HepG2 (cell line): ENCODE results near the gene CST4. TPM values are rescaled to one million over a fixed set of nuclear protein-coding genes. Genes with fewer than 3 reads are reported as not detected.

ENCODE experiments used
- CBX5 ChIP-seq: sonication (generic); formaldehyde crosslinking; IDR thresholded peaks from 2 replicates; pipeline ENCODE4 v1.4.0; 2020; ENCODE audit warnings: missing genetic modification reagents, borderline replicate concordance
- CREB1 ChIP-seq, 2 experiments: fragments of 450-650 bp in 1 of 2; IDR thresholded peaks; 2 replicates each; pipeline ENCODE4 v1.6.1; 2016 to 2017; ENCODE audit warnings: control low read depth in 1 of 2, mild to moderate bottlenecking in 1 of 2, missing compliant biosample characterization in 1 of 2, missing genetic modification characterization in 1 of 2
- JUND ChIP-seq: sonication (generic); formaldehyde crosslinking; IDR thresholded peaks from 2 replicates; pipeline ENCODE4 v1.8.0; 2022; ENCODE audit warnings: mild to moderate bottlenecking, missing genetic modification reagents
- MEIS2 ChIP-seq: sonication (generic); formaldehyde crosslinking; IDR thresholded peaks from 2 replicates; pipeline ENCODE4 v1.9.0; 2021; ENCODE audit warnings: mild to moderate bottlenecking, missing genetic modification reagents
- MTA1 ChIP-seq: sonication (generic); formaldehyde crosslinking; IDR thresholded peaks from 2 replicates; pipeline ENCODE4 v1.4.0; 2020; ENCODE audit warnings: missing genetic modification reagents, mild to moderate bottlenecking, borderline replicate concordance
- NR2F1 ChIP-seq, 2 experiments: fragments of 450-650 bp in 1 of 2; formaldehyde crosslinking in 1 of 2; IDR thresholded peaks; 2 replicates each; pipeline versions ENCODE4 v1.5.0 to v1.6.1; 2016 to 2020; ENCODE audit warnings: mild to moderate bottlenecking in 1 of 2, missing compliant biosample characterization in 1 of 2, missing genetic modification reagents in 1 of 2, moderate library complexity in 1 of 2
- POLR2AphosphoS5 ChIP-seq: IDR thresholded peaks from 2 replicates; pipeline ENCODE4 v1.6.1; 2012; ENCODE audit warnings: low read depth, low read length
- SALL1 ChIP-seq: sonication (generic); formaldehyde crosslinking; IDR thresholded peaks from 2 replicates; pipeline ENCODE4 v1.8.0; 2022; ENCODE audit warnings: mild to moderate bottlenecking, missing genetic modification reagents
- SIX1 ChIP-seq: sonication (generic); formaldehyde crosslinking; IDR thresholded peaks from 2 replicates; pipeline ENCODE4 v1.4.0; 2020; ENCODE audit warnings: missing genetic modification reagents, borderline replicate concordance
- SMARCE1 ChIP-seq: fragments of 450-650 bp; IDR thresholded peaks from 2 replicates; pipeline ENCODE4 v1.6.1; 2017; ENCODE audit warnings: borderline replicate concordance
- SRSF1 ChIP-seq: fragments of 200-400 bp; formaldehyde crosslinking; optimal IDR thresholded peaks from 2 replicates; pipeline ENCODE3; 2017; ENCODE audit warnings: mild to moderate bottlenecking, low read depth, low read length, moderate library complexity
- TARDBP ChIP-seq: sonication (generic); formaldehyde crosslinking; IDR thresholded peaks from 2 replicates; pipeline ENCODE4 v1.8.0; 2022; ENCODE audit warnings: mild to moderate bottlenecking, missing genetic modification reagents
- ZNF224 ChIP-seq: sonication (generic); formaldehyde crosslinking; IDR thresholded peaks from 2 replicates; pipeline ENCODE4 v1.5.0; 2020; ENCODE audit warnings: mild to moderate bottlenecking, missing genetic modification reagents
- ZNF232 ChIP-seq: sonication (generic); formaldehyde crosslinking; IDR thresholded peaks from 2 replicates; pipeline ENCODE4 v1.4.0; 2020; ENCODE audit warnings: missing genetic modification reagents, borderline replicate concordance
- ZNF253 ChIP-seq: sonication (generic); formaldehyde crosslinking; IDR thresholded peaks from 2 replicates; pipeline ENCODE4 v1.8.0; 2022; ENCODE audit warnings: mild to moderate bottlenecking, missing genetic modification reagents, borderline replicate concordance
- ZNF614 ChIP-seq: IDR thresholded peaks from 2 replicates; pipeline ENCODE4 v1.6.1; 2018; ENCODE audit warnings: missing biosample characterization, missing genetic modification reagents, inconsistent platforms, borderline replicate concordance
- polyA plus RNA-seq, 8 experiments: library from polyadenylated mRNA; depleted of rRNA in 3 of 8; stranded (reverse) in 7 of 8; unstranded in 1 of 8; fragments of >200 nt; fragmentation: Illumina TruSeq in 4 of 8; extraction: Trizol in 4 of 8; gene quantifications; 2 replicates each; pipeline versions ENCODE4 v1.2.1 to v1.2.3, GENCODE V29; 2011 to 2016; ENCODE audit warnings: low read depth in 4 of 8, missing spikeins in 1 of 8, mixed read lengths in 1 of 8; ENCODE audit not compliant: insufficient read depth in 1 of 8
- total RNA-seq, 5 experiments: library from RNA; depleted of rRNA; stranded (reverse); fragments of >200 nt; fragmentation: Illumina TruSeq; extraction: Trizol; gene quantifications; 2 replicates each; pipeline ENCODE4 v1.2.3, GENCODE V29; 2016; ENCODE audit warnings: low read depth in 1 of 5
- TF ChIP-seq, protein P1 (sequence below): sonication (generic); formaldehyde crosslinking; IDR thresholded peaks from 2 replicates; pipeline ENCODE4 v1.8.0; 2022; ENCODE audit warnings: missing genetic modification reagents, low read depth, mild to moderate bottlenecking, borderline replicate concordance
- TF ChIP-seq, protein P2 (sequence below): sonication (generic); formaldehyde crosslinking; IDR thresholded peaks from 2 replicates; pipeline ENCODE4 v1.4.0; 2020; ENCODE audit warnings: mild to moderate bottlenecking, missing genetic modification reagents
- TF ChIP-seq, protein P3 (sequence below): sonication (generic); formaldehyde crosslinking; conservative IDR thresholded peaks from 2 replicates; pipeline ENCODE4 v1.4.0; 2020; ENCODE audit warnings: missing genetic modification reagents
- TF ChIP-seq, protein P4 (sequence below): IDR thresholded peaks from 2 replicates; pipeline ENCODE4 v1.6.1; 2016; ENCODE audit warnings: low read depth, borderline replicate concordance
- TF ChIP-seq, protein P5 (sequence below): IDR thresholded peaks from 2 replicates; pipeline ENCODE4 v1.6.1; 2016
- TF ChIP-seq, protein P6 (sequence below): sonication (generic); formaldehyde crosslinking; IDR thresholded peaks from 2 replicates; pipeline ENCODE4 v1.5.1; 2020; ENCODE audit warnings: missing genetic modification reagents, mild to moderate bottlenecking, borderline replicate concordance

Gene CST4
- total and polyA plus RNA-seq, 2 of the 13 experiments (the other 11 are each of a cell fraction or from before 2014, with no cell fraction given), result not detected

DNA sequence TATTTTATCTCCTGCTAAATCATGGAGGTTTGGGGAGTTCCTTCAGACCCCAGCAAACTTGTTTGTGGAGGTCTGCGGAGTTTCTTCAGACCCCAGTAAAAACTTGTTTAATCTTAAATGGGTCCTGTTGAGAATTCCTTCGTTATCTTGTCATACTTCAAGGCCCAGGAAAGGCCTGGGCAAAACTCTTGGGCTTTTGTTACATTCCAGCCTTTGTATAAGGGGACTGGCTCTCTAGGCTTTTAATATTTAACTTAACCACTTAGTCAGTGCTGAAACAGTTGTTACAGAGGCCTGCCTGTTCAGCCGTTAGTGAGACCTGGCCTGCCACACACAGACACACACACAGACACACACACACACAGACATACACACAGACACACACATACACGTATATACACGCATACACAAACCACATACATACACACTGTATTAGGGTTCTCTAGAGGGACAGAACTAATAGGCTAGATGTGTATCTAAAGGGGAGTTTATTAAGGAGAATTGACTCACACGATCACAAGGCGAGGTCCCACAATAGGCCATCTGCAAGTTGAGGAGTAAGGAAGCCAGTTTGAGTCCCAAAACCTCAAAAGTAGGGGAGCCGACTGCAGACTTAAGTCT is 29.7 kb downstream of the CST4 start (continued):
- TF ChIP-seq, protein P1, sequence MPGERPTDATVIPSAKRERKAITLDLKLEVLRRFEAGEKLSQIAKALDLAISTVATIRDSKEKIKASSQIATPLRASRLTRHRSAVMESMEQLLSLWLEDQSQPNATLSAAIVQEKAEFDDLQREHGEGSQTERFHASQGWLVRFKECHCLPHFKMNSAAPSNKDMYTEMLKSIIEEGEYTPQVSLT (CRISPR knock-in tag), result no peak
- TF ChIP-seq, protein P2, sequence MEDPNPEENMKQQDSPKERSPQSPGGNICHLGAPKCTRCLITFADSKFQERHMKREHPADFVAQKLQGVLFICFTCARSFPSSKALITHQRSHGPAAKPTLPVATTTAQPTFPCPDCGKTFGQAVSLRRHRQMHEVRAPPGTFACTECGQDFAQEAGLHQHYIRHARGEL (CRISPR knock-in tag), result no peak
- no peak for TF ChIP-seq MEIS2 (CRISPR knock-in tag)
- TF ChIP-seq, protein P3, sequence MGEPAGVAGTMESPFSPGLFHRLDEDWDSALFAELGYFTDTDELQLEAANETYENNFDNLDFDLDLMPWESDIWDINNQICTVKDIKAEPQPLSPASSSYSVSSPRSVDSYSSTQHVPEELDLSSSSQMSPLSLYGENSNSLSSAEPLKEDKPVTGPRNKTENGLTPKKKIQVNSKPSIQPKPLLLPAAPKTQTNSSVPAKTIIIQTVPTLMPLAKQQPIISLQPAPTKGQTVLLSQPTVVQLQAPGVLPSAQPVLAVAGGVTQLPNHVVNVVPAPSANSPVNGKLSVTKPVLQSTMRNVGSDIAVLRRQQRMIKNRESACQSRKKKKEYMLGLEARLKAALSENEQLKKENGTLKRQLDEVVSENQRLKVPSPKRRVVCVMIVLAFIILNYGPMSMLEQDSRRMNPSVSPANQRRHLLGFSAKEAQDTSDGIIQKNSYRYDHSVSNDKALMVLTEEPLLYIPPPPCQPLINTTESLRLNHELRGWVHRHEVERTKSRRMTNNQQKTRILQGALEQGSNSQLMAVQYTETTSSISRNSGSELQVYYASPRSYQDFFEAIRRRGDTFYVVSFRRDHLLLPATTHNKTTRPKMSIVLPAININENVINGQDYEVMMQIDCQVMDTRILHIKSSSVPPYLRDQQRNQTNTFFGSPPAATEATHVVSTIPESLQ (CRISPR knock-in tag), result no peak; the same call in 1 of the 2 replicates
- peak; percentile 85 for TF ChIP-seq POLR2AphosphoS5
- TF ChIP-seq ZNF232 (CRISPR knock-in tag), result no peak
- no peak for TF ChIP-seq SRSF1
- TF ChIP-seq, protein P4, sequence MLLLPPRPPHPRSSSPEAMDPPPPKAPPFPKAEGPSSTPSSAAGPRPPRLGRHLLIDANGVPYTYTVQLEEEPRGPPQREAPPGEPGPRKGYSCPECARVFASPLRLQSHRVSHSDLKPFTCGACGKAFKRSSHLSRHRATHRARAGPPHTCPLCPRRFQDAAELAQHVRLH (CRISPR knock-in tag), result no peak
- TF ChIP-seq JUND, result peak; percentile 79
- no peak for TF ChIP-seq SMARCE1
- 0 out of 2 replicates have a peak, but pooled peaks have one; percentile 31 for TF ChIP-seq SIX1
- no peak for TF ChIP-seq ZNF253 (CRISPR knock-in tag)
- TF ChIP-seq, protein P5, sequence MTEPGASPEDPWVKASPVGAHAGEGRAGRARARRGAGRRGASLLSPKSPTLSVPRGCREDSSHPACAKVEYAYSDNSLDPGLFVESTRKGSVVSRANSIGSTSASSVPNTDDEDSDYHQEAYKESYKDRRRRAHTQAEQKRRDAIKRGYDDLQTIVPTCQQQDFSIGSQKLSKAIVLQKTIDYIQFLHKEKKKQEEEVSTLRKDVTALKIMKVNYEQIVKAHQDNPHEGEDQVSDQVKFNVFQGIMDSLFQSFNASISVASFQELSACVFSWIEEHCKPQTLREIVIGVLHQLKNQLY (CRISPR knock-in tag), result no peak
- no peak for TF ChIP-seq NR2F1 (CRISPR knock-in tag; IDR thresholded peaks at IDR 0.05)
- TF ChIP-seq CREB1 (IDR thresholded peaks at IDR 0.05), result no peak
- no peak for TF ChIP-seq CREB1 (CRISPR knock-in tag; IDR thresholded peaks at IDR 0.05)
- TF ChIP-seq, protein P6, sequence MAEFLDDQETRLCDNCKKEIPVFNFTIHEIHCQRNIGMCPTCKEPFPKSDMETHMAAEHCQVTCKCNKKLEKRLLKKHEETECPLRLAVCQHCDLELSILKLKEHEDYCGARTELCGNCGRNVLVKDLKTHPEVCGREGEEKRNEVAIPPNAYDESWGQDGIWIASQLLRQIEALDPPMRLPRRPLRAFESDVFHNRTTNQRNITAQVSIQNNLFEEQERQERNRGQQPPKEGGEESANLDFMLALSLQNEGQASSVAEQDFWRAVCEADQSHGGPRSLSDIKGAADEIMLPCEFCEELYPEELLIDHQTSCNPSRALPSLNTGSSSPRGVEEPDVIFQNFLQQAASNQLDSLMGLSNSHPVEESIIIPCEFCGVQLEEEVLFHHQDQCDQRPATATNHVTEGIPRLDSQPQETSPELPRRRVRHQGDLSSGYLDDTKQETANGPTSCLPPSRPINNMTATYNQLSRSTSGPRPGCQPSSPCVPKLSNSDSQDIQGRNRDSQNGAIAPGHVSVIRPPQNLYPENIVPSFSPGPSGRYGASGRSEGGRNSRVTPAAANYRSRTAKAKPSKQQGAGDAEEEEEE (CRISPR knock-in tag), result no peak
- no peak for TF ChIP-seq ZNF614
- TF ChIP-seq TARDBP (CRISPR knock-in tag), result peak; percentile 68; the same call in 1 of the 2 replicates
- peak; percentile 80 for TF ChIP-seq SALL1
- TF ChIP-seq CBX5, result no peak
- no peak for TF ChIP-seq ZNF224 (CRISPR knock-in tag)
- TF ChIP-seq MTA1 (CRISPR knock-in tag), result no peak
